NCI-H526 (cell line): ENCODE measurements around the gene FNBP1.
"Not testable (repeated sequence)": the region's sequence is repeated elsewhere in the genome, so short reads cannot be mapped to it uniquely, and the experiment has no call there.

Experiments used
- DNase-seq, 2 experiments: peaks; one replicate each; lab custom pipeline; 2025; lab: John Stamatoyannopoulos, UW

The FNBP1 gene

GRCh38 chr9:129991139-129991538, 51.9 kb downstream of the FNBP1 start:
- DNase-seq, result not testable (repeated sequence)

GRCh38 chr9:129990269-129991010, 52.5 kb downstream of the FNBP1 start:
- no peak for DNase-seq

GRCh38 chr9:129989740-129990139, 53.2 kb downstream of the FNBP1 start:
- DNase-seq, result no peak

- DNase-seq, result no peak
Observed at GRCh38 chr9:129989362-129989708, 53.7 kb downstream of the FNBP1 start.

GRCh38 chr9:129988607-129989361, 54.2 kb downstream of the FNBP1 start:
- peak; percentile 30 to 56 for DNase-seq

GRCh38 chr9:129987941-129988340, 55.0 kb downstream of the FNBP1 start:
- DNase-seq, result no peak

GRCh38 chr9:129987047-129987446, 55.9 kb downstream of the FNBP1 start:
- DNase-seq, result no peak

GRCh38 chr9:129984589-129984988, 58.4 kb downstream of the FNBP1 start:
- DNase-seq, result not testable (repeated sequence)

- DNase-seq, result no peak
Observed at GRCh38 chr9:129983891-129984290, 59.1 kb downstream of the FNBP1 start.

- no peak for DNase-seq
Observed at GRCh38 chr9:129981180-129981907, 61.6 kb downstream of the FNBP1 start.

GRCh38 chr9:129980224-129980623, 62.8 kb downstream of the FNBP1 start:
- not testable (repeated sequence) for DNase-seq

GRCh38 chr9:129979071-129979745, 63.8 kb downstream of the FNBP1 start:
- no peak for DNase-seq

- no peak for DNase-seq
Observed at GRCh38 chr9:129972816-129973215, 70.2 kb downstream of the FNBP1 start.

GRCh38 chr9:129968690-129969485, 74.1 kb downstream of the FNBP1 start:
- DNase-seq, result no peak

- no peak for DNase-seq
Observed at GRCh38 chr9:129964901-129965734, 77.9 kb downstream of the FNBP1 start.

- DNase-seq, result peak in 1 of 2 experiments; percentile 7
Observed at GRCh38 chr9:129962889-129963703, 79.9 kb downstream of the FNBP1 start.

GRCh38 chr9:129962451-129962864, 80.5 kb downstream of the FNBP1 start:
- DNase-seq, result peak in 1 of 2 experiments; percentile 47

- DNase-seq, result no peak
Observed at GRCh38 chr9:129958796-129959195, 84.2 kb downstream of the FNBP1 start.

- DNase-seq, result no peak
Observed at GRCh38 chr9:129954868-129955550, 88.0 kb downstream of the FNBP1 start.
